HEK293 (cell line): ENCODE results near the gene GAMT.

Experiments
- CTCF ChIA-PET: fragments of 350-600 bp; formaldehyde crosslinking; extraction: SDS; loops from one replicate; lab custom pipeline; 2021; ENCODE audit warnings: antibody characterized with exemption; lab: Yijun Ruan, JAX
- POLR2A ChIA-PET: fragments of 300-600 bp; formaldehyde crosslinking; extraction: SDS; loops from one replicate; lab custom pipeline; 2020; ENCODE audit warnings: antibody characterized with exemption, inconsistent platforms; lab: Yijun Ruan, JAX
- H3K27ac ChIP-seq: fragments of 200-500 bp; sonication (Bioruptor generic); 2 replicates; pipeline ENCODE4 v1.5.1; 2014; ENCODE audit warnings: low read depth, low read length, control low read depth, inconsistent platforms; ENCODE audit errors: extremely low read depth
- H3K36me3 ChIP-seq, 2 experiments: fragments of 200-500 bp in 1 of 2; sonication (Bioruptor generic) in 1 of 2; 1 replicate in 1 of 2; 2 replicates in 1 of 2; pipeline ENCODE4 v1.5.1; 2014 to 2017; ENCODE audit warnings: inconsistent platforms in 2 of 2, low read length in 2 of 2; ENCODE audit not compliant: control insufficient read depth in 2 of 2, insufficient read depth in 1 of 2
- H3K4me1 ChIP-seq: fragments of 200-500 bp; sonication (Bioruptor generic); 2 replicates; pipeline ENCODE4 v1.5.1; 2014; ENCODE audit warnings: mild to moderate bottlenecking, low read length, inconsistent platforms; ENCODE audit not compliant: control insufficient read depth, insufficient read depth
- H3K4me3 ChIP-seq: 2 replicates; pipeline ENCODE4 v1.5.1; 2011; ENCODE audit warnings: low read depth, mild to moderate bottlenecking, control low read depth, low read length, moderate library complexity
- H3K9me3 ChIP-seq: fragments of 200-500 bp; sonication (Bioruptor generic); 2 replicates; pipeline ENCODE4 v1.5.1; 2014; ENCODE audit warnings: low read depth, low read length, inconsistent platforms; ENCODE audit not compliant: control insufficient read depth, insufficient read depth
- HOXA7 ChIP-seq: sonication (generic); formaldehyde crosslinking; IDR thresholded peaks from 2 replicates; pipeline ENCODE4 v1.8.1; 2022; ENCODE audit warnings: missing genetic modification reagents, borderline replicate concordance
- KLF8 ChIP-seq: fragments of 450-650 bp; formaldehyde crosslinking; IDR thresholded peaks from 2 replicates; pipeline ENCODE4 v1.5.1; 2016; ENCODE audit warnings: missing biosample characterization, missing genetic modification characterization
- OVOL3 ChIP-seq: fragments of 450-650 bp; formaldehyde crosslinking; IDR thresholded peaks from 2 replicates; pipeline ENCODE4 v1.5.1; 2016; ENCODE audit warnings: missing biosample characterization, missing genetic modification characterization
- SP2 ChIP-seq: fragments of 450-650 bp; formaldehyde crosslinking; IDR thresholded peaks from 2 replicates; pipeline ENCODE4 v1.5.1; 2016; ENCODE audit warnings: missing biosample characterization, missing genetic modification characterization
- ZIC2 ChIP-seq: fragments of 450-650 bp; formaldehyde crosslinking; IDR thresholded peaks from 2 replicates; pipeline ENCODE4 v1.5.1; 2016; ENCODE audit warnings: missing biosample characterization, missing genetic modification characterization
- ZNF211 ChIP-seq: fragments of 450-650 bp; formaldehyde crosslinking; IDR thresholded peaks from 2 replicates; pipeline ENCODE4 v1.5.1; 2016; ENCODE audit warnings: low read depth, missing biosample characterization, missing genetic modification characterization
- ZNF423 ChIP-seq: fragments of 450-650 bp; formaldehyde crosslinking; IDR thresholded peaks from 2 replicates; pipeline ENCODE4 v1.5.1; 2016; ENCODE audit warnings: missing biosample characterization, missing genetic modification characterization
- ZNF677 ChIP-seq: fragments of 450-650 bp; IDR thresholded peaks from 2 replicates; pipeline ENCODE4 v1.5.0; 2018; ENCODE audit warnings: missing biosample characterization, mild to moderate bottlenecking, missing genetic modification characterization, moderate library complexity
- ZSCAN30 ChIP-seq: fragments of 450-650 bp; IDR thresholded peaks from 2 replicates; pipeline ENCODE4 v1.5.1; 2018; ENCODE audit warnings: missing biosample characterization, mild to moderate bottlenecking, missing genetic modification characterization, moderate library complexity
- TF ChIP-seq, protein P1 (sequence below): fragments of 450-650 bp; formaldehyde crosslinking; IDR thresholded peaks from 2 replicates; pipeline ENCODE4 v1.5.1; 2016; ENCODE audit warnings: missing biosample characterization, missing genetic modification characterization
- TF ChIP-seq, protein P2 (sequence below): fragments of 450-650 bp; formaldehyde crosslinking; IDR thresholded peaks from 2 replicates; pipeline ENCODE4 v1.5.1; 2017; ENCODE audit warnings: missing biosample characterization, missing genetic modification characterization

GAMT gene

DNA sequence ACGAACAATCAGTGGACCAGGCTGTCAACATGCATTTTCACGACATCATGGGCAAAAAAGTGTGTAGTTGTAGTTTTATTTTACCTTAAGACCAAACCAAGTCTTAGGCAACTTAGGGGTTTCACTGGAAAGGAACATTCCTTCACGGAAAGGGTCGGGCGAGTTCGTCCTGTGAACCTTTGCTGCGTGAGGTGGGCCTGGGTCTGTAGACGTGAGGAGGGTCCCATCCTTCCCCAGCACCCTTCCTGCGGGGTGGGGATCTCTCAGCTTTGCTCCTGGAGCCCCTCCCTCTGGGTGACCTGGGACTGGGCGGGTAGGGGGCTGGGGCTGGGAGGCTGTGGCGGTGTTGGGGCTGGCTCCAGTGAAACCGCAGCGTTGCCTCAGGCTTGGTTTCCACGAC, 24.6 kb upstream of the GAMT start:
- Histone ChIP-seq H3K4me3 (no peak overlapping the region), H3K36me3 (peaks cover 15 to 94% of the 10 kb centered on the region in 2 experiments), H3K9me3 (no peaks in the 10 kb centered on the region), H3K4me1 (no peaks in the 10 kb centered on the region), H3K27ac (no peak overlapping the region)
- POLR2A ChIA-PET: interaction anchor here (0.6 kb wide), 1 partner anchor 9 kb away, joined by 4 read pairs; no protein-coding TSS in a partner anchor
- CTCF ChIA-PET: interaction anchor here (0.7 kb wide), 1 partner anchor 11 kb away, joined by 4 read pairs; no protein-coding TSS in a partner anchor
- TF ChIP-seq ZNF423: no peak
- TF ChIP-seq, protein P1, sequence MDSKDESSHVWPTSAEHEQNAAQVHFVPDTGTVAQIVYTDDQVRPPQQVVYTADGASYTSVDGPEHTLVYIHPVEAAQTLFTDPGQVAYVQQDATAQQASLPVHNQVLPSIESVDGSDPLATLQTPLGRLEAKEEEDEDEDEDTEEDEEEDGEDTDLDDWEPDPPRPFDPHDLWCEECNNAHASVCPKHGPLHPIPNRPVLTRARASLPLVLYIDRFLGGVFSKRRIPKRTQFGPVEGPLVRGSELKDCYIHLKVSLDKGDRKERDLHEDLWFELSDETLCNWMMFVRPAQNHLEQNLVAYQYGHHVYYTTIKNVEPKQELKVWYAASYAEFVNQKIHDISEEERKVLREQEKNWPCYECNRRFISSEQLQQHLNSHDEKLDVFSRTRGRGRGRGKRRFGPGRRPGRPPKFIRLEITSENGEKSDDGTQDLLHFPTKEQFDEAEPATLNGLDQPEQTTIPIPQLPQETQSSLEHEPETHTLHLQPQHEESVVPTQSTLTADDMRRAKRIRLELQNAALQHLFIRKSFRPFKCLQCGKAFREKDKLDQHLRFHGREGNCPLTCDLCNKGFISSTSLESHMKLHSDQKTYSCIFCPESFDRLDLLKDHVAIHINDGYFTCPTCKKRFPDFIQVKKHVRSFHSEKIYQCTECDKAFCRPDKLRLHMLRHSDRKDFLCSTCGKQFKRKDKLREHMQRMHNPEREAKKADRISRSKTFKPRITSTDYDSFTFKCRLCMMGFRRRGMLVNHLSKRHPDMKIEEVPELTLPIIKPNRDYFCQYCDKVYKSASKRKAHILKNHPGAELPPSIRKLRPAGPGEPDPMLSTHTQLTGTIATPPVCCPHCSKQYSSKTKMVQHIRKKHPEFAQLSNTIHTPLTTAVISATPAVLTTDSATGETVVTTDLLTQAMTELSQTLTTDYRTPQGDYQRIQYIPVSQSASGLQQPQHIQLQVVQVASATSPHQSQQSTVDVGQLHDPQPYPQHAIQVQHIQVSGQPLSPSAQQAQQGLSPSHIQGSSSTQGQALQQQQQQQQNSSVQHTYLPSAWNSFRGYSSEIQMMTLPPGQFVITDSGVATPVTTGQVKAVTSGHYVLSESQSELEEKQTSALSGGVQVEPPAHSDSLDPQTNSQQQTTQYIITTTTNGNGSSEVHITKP (tag by site-specific recombination): peak; percentile 72

GRCh38 chr19:1425102-1425837, 23.9 kb upstream of the GAMT start:
- Histone ChIP-seq H3K27ac (no peak overlapping the region), H3K4me1 (no peaks in the 10 kb centered on the region), H3K9me3 (no peaks in the 10 kb centered on the region), H3K36me3 (peaks cover 11 to 98% of the 10 kb centered on the region in 2 experiments), H3K4me3 (no peak overlapping the region)
- CTCF ChIA-PET: interaction anchor here (0.7 kb wide), 1 partner anchor 12 kb away, joined by 4 read pairs; no protein-coding TSS in a partner anchor
- 0 out of 2 replicates have a peak, but pooled peaks have one; percentile 4 for TF ChIP-seq KLF8 (tag by site-specific recombination)
- no peak for TF ChIP-seq HOXA7 (CRISPR knock-in tag)
- TF ChIP-seq ZNF677: no peak
- TF ChIP-seq ZNF211 (tag by site-specific recombination): no peak
- TF ChIP-seq OVOL3 (tag by site-specific recombination): no peak
- no peak for TF ChIP-seq ZSCAN30
- TF ChIP-seq SP2 (tag by site-specific recombination): no peak
- TF ChIP-seq, protein P2, sequence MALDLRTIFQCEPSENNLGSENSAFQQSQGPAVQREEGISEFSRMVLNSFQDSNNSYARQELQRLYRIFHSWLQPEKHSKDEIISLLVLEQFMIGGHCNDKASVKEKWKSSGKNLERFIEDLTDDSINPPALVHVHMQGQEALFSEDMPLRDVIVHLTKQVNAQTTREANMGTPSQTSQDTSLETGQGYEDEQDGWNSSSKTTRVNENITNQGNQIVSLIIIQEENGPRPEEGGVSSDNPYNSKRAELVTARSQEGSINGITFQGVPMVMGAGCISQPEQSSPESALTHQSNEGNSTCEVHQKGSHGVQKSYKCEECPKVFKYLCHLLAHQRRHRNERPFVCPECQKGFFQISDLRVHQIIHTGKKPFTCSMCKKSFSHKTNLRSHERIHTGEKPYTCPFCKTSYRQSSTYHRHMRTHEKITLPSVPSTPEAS (tag by site-specific recombination): no peak
- TF ChIP-seq, protein P1 (tag by site-specific recombination): peak; percentile 57; the same call in 1 of the 2 replicates
- TF ChIP-seq ZIC2: no peak
- POLR2A ChIA-PET: interaction anchor here (0.6 to 1.1 kb wide), 2 partner anchors 8 kb away, joined by 3 to 4 read pairs; no protein-coding TSS in a partner anchor
